HG02678 (cell line): ENCODE measurements around the gene MALAT1.
"Not testable (repeated sequence)": the region's sequence is repeated elsewhere in the genome, so short reads cannot be mapped to it uniquely, and the experiment has no call there.

Experiments used
- ATAC-seq: cut with Tn5 transposase; IDR thresholded peaks from one replicate; pipeline ENCODE4 v1.9.1; 2021; ENCODE audit warnings: mild to moderate bottlenecking, moderate library complexity; ENCODE audit not compliant: unreplicated experiment

MALAT1 gene

GRCh38 chr11:65497141-65498041 lies 1.5 kb upstream of the MALAT1 start:
- ATAC-seq, result peak; percentile 73

- no peak for ATAC-seq
Observed at GRCh38 chr11:65498042-65498726, 661 bp upstream of the MALAT1 start.

GRCh38 chr11:65498727-65498976 lies 193 bp upstream of the MALAT1 start:
- ATAC-seq, result no peak

GRCh38 chr11:65499713-65500386 lies 1.0 kb downstream of the MALAT1 start:
- ATAC-seq, result no peak

- no peak for ATAC-seq
Observed at GRCh38 chr11:65500387-65501185, 1.7 kb downstream of the MALAT1 start.

GRCh38 chr11:65501186-65501471 lies 2.3 kb downstream of the MALAT1 start:
- ATAC-seq, result no peak

GRCh38 chr11:65501472-65502273 lies 2.8 kb downstream of the MALAT1 start:
- ATAC-seq, result no peak

GRCh38 chr11:65502274-65502554 lies 3.4 kb downstream of the MALAT1 start:
- no peak for ATAC-seq

- ATAC-seq, result no peak
Observed at GRCh38 chr11:65502555-65503367, 3.9 kb downstream of the MALAT1 start.

- no peak for ATAC-seq
Observed at GRCh38 chr11:65503368-65503948, 4.6 kb downstream of the MALAT1 start.

GRCh38 chr11:65503949-65504673 lies 5.3 kb downstream of the MALAT1 start:
- no peak for ATAC-seq

- ATAC-seq, result no peak
Observed at GRCh38 chr11:65504674-65505465, 6.0 kb downstream of the MALAT1 start.

- no peak for ATAC-seq
Observed at GRCh38 chr11:65505466-65506289, 6.8 kb downstream of the MALAT1 start.

- ATAC-seq, result no peak
Observed at GRCh38 chr11:65506290-65506771, 7.5 kb downstream of the MALAT1 start.

- ATAC-seq, result peak; percentile 36
Observed at GRCh38 chr11:65506772-65507505, 8.1 kb downstream of the MALAT1 start.

- not testable (repeated sequence) for ATAC-seq
Observed at GRCh38 chr11:65512311-65512710, 13.5 kb downstream of the MALAT1 start.
